Measurements from ENCODE around the gene AGR2. TPM values are rescaled to one million over a fixed set of nuclear protein-coding genes. Genes with fewer than 3 reads are reported as not detected.

The AGR2 gene
- total RNA-seq, 1 experiment from 2014 or later: not detected

DNA sequence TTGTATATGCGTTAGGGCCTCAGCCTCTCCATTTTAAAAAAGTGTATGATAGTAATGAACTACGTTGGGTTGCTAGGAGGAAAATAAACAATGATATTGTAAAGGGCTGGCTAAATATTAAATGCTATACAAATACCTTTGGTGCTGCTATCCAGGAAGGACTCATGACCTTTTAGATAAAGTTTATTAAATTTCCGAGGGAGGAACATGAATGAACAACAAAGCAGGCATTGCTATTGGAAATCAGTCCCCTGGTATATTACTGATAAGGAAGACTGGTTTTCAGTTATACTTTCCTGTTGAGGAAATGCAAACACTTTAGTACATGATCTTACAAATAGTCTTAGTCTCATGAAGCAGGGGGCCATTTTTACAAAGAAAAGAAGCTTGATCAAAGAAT, 17.2 kb upstream of the AGR2 start:
- Histone ChIP-seq H2BK12ac (ENCODE audit: insufficient read length, low read depth, low read length) (no peak overlapping the region), H4K8ac (replicated peaks; ENCODE audit: insufficient read length, low read depth, low read length) (no peak overlapping the region), H3K4ac (ENCODE audit: low read depth, low read length) (no peak overlapping the region), H3K27ac (ENCODE audit: insufficient read length, low read depth, low read length) (no peak overlapping the region), H3K79me2 (ENCODE audit: insufficient read depth, low read length) (no peaks in the 10 kb centered on the region), H2AK5ac (ENCODE audit: insufficient read length, low read length) (no peak overlapping the region), H3T11ph (ENCODE audit: low read length) (no peak overlapping the region), H4K5ac (ENCODE audit: insufficient read length, low read depth, low read length) (no peak overlapping the region), H4K20me1 (ENCODE audit: control insufficient read depth, insufficient read depth, insufficient read length) (no peaks in the 10 kb centered on the region), H3K9ac (ENCODE audit: extremely low read depth, insufficient read length, low read length) (no peak overlapping the region), H4K91ac (ENCODE audit: insufficient read length, low read depth, low read length) (no peak overlapping the region), H3K18ac (ENCODE audit: insufficient read length, low read depth, low read length) (no peak overlapping the region), H3K4me2 (ENCODE audit: insufficient read depth, insufficient read length, low read length) (no peak overlapping the region), H3K9me3 (ENCODE audit: control insufficient read depth, low read depth, low read length) (no peaks in the 10 kb centered on the region), H3K27me3 (ENCODE audit: insufficient read depth, low read length) (no peaks in the 10 kb centered on the region), H2AFZ (ENCODE audit: low read length) (no peak overlapping the region), H3K23me2 (ENCODE audit: insufficient read length, low read depth, low read length, poor library complexity, severe bottlenecking) (no peaks in the 10 kb centered on the region), H3K23ac (ENCODE audit: insufficient read length, low read depth, low read length) (no peak overlapping the region), H3K4me1 (ENCODE audit: insufficient read depth, low read length) (no peaks in the 10 kb centered on the region), H2BK120ac (ENCODE audit: low read depth, low read length, poor library complexity, severe bottlenecking) (no peak overlapping the region), H2BK20ac (ENCODE audit: low read depth, low read length, poor library complexity, severe bottlenecking) (no peak overlapping the region), H2BK5ac (ENCODE audit: insufficient read length, low read length) (no peak overlapping the region), H2BK15ac (ENCODE audit: low read depth, low read length) (no peak overlapping the region), H3K14ac (ENCODE audit: insufficient read depth, low read length) (no peak overlapping the region), H3K79me1 (ENCODE audit: insufficient read depth, low read depth, low read length, poor library complexity, severe bottlenecking) (no peaks in the 10 kb centered on the region), H3K56ac (ENCODE audit: insufficient read length, low read depth, low read length) (no peak overlapping the region)
- Mint-ChIP-seq H3K4me1 (no peaks in the 10 kb centered on the region), H3K4me3 (no peak overlapping the region), H3K27ac (no peak overlapping the region), H3K27me3 (ENCODE audit: low read depth) (no peaks in the 10 kb centered on the region), H3K9me3 (no peaks in the 10 kb centered on the region; a peak in 1 of 5 replicates), H3K36me3 (ENCODE audit: insufficient read depth in 1 of 3, low read depth in 3 of 3) (no peaks in the 10 kb centered on the region)
- no peak for DNase-seq
- WGBS (ENCODE audit: extremely low coverage, insufficient read length, low lambda C conversion rate): no CpG with 5 or more reads among the region's 3 CpGs
- TF ChIP-seq, protein P1, sequence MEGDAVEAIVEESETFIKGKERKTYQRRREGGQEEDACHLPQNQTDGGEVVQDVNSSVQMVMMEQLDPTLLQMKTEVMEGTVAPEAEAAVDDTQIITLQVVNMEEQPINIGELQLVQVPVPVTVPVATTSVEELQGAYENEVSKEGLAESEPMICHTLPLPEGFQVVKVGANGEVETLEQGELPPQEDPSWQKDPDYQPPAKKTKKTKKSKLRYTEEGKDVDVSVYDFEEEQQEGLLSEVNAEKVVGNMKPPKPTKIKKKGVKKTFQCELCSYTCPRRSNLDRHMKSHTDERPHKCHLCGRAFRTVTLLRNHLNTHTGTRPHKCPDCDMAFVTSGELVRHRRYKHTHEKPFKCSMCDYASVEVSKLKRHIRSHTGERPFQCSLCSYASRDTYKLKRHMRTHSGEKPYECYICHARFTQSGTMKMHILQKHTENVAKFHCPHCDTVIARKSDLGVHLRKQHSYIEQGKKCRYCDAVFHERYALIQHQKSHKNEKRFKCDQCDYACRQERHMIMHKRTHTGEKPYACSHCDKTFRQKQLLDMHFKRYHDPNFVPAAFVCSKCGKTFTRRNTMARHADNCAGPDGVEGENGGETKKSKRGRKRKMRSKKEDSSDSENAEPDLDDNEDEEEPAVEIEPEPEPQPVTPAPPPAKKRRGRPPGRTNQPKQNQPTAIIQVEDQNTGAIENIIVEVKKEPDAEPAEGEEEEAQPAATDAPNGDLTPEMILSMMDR (conservative IDR thresholded peaks at IDR 0.05): no peak
